Natural killer cell (primary cell): ENCODE results near the gene PRKAA2. TPM values are rescaled to one million over a fixed set of nuclear protein-coding genes. Genes with fewer than 3 reads are reported as not detected.

Experiments used
- ATAC-seq, 3 donors: fragments of 150-1000 bp in 2 of 3; fragments of 200-7000 bp in 1 of 3; cut with Tn5 transposase; 1 replicate in 1 of 3; 2 replicates in 2 of 3; pipeline ENCODE4 v1.10.0; 2021; ENCODE audit warnings: mild to moderate bottlenecking in 2 of 3, moderate library complexity in 2 of 3
- DNase-seq, 2 donors: peaks; one replicate each; pipeline versions ENCODE4 v3.0.0 to v3.0.0-alpha.2; 2013 to 2021; ENCODE audit warnings: mixed read lengths in 1 of 2
- H3K27ac ChIP-seq: one replicate; pipeline ENCODE4 v1.5.1; 2013; ENCODE audit warnings: mild to moderate bottlenecking, low read length
- H3K27me3 ChIP-seq: one replicate; pipeline ENCODE4 v1.6.1; 2013; ENCODE audit warnings: low read length; ENCODE audit not compliant: control insufficient read depth, insufficient read depth
- H3K36me3 ChIP-seq: one replicate; pipeline ENCODE4 v1.6.1; 2013; ENCODE audit warnings: low read length; ENCODE audit not compliant: control insufficient read depth, insufficient read depth
- H3K4me1 ChIP-seq: one replicate; pipeline ENCODE4 v1.6.1; 2013; ENCODE audit warnings: low read length; ENCODE audit not compliant: control insufficient read depth, insufficient read depth
- H3K4me3 ChIP-seq: one replicate; pipeline ENCODE4 v1.5.1; 2013; ENCODE audit warnings: low read length
- H3K9me3 ChIP-seq: one replicate; pipeline ENCODE4 v1.6.1; 2013; ENCODE audit warnings: low read length; ENCODE audit not compliant: control insufficient read depth, insufficient read depth
- H3K27ac Mint-ChIP-seq, 2 donors: one replicate each; pipeline ENCODE4 v1.8.0; 2022; ENCODE audit warnings: mild to moderate bottlenecking in 2 of 2, mixed read lengths in 2 of 2, moderate library complexity in 1 of 2
- H3K27me3 Mint-ChIP-seq, 2 donors: one replicate each; pipeline ENCODE4 v1.8.0; 2022; ENCODE audit warnings: low read depth in 2 of 2, mixed read lengths in 2 of 2
- H3K36me3 Mint-ChIP-seq: one replicate; pipeline ENCODE4 v1.8.0; 2022; ENCODE audit warnings: mixed read lengths
- H3K4me1 Mint-ChIP-seq, 2 donors: one replicate each; pipeline ENCODE4 v1.8.0; 2022; ENCODE audit warnings: mixed read lengths in 2 of 2
- H3K4me3 Mint-ChIP-seq: one replicate; pipeline ENCODE4 v1.8.0; 2022; ENCODE audit warnings: mild to moderate bottlenecking, moderate library complexity, mixed read lengths
- H3K9me3 Mint-ChIP-seq, 2 donors: one replicate each; pipeline ENCODE4 v1.8.0; 2022; ENCODE audit warnings: mixed read lengths in 2 of 2
- WGBS: methylation state at CpG from one replicate; pipeline ENCODE4 v1.1.7; 2013; ENCODE audit warnings: missing lambda C conversion rate; ENCODE audit not compliant: insufficient coverage; 5-methylcytosine and 5-hydroxymethylcytosine counted together
- intact Hi-C: fragments of 100-400 bp; cut with micrococcal nuclease; formaldehyde crosslinking; loops from one replicate; pipeline ENCODE4 v1.14.2; 2022
- total RNA-seq, 4 donors: library from RNA; stranded (reverse); fragments of 120-200 nt in 1 of 4; gene quantifications; one replicate each; pipeline versions ENCODE4 v1.2.3 to v1.2.4, GENCODE V29; 2013 to 2022
- TF ChIP-seq, protein P1 (sequence below): fragments of 200-600 bp; IDR thresholded peaks from one replicate; pipeline ENCODE4 v1.8.0; 2022; ENCODE audit warnings: antibody characterized with exemption

The PRKAA2 gene
- total RNA-seq, 3 donors from 2014 or later (not counting 1 experiment from before 2014, with no cell fraction given) = not detected

DNA sequence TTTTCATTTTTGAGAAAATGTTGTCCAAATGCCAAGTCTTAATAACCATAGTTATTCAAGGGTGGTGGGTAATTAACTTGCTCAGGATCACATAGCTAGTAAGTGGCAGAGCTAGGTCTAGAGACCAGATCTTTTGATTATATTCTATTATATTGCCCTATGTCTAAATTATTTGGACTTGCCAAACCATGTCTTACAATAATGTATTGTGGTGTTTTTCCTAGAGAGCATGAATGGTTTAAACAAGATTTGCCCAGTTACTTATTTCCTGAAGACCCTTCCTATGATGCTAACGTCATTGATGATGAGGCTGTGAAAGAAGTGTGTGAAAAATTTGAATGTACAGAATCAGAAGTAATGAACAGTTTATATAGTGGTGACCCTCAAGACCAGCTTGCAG, 58.6 kb downstream of the PRKAA2 start:
- Mint-ChIP-seq H3K27ac (no peak overlapping the region), H3K36me3 (no peaks in the 10 kb centered on the region), H3K27me3 (peaks cover 0 to 29% of the 10 kb centered on the region in 2 donors), H3K9me3 (peaks cover 0 to 2% of the 10 kb centered on the region in 2 donors), H3K4me1 (no peaks in the 10 kb centered on the region), H3K4me3 (no peak overlapping the region)
- H3K27me3 ChIP-seq = no peaks in the 10 kb centered on the region
- no peaks in the 10 kb centered on the region for H3K9me3 ChIP-seq
- no peaks in the 10 kb centered on the region for H3K4me1 ChIP-seq
- TF ChIP-seq, protein P1, sequence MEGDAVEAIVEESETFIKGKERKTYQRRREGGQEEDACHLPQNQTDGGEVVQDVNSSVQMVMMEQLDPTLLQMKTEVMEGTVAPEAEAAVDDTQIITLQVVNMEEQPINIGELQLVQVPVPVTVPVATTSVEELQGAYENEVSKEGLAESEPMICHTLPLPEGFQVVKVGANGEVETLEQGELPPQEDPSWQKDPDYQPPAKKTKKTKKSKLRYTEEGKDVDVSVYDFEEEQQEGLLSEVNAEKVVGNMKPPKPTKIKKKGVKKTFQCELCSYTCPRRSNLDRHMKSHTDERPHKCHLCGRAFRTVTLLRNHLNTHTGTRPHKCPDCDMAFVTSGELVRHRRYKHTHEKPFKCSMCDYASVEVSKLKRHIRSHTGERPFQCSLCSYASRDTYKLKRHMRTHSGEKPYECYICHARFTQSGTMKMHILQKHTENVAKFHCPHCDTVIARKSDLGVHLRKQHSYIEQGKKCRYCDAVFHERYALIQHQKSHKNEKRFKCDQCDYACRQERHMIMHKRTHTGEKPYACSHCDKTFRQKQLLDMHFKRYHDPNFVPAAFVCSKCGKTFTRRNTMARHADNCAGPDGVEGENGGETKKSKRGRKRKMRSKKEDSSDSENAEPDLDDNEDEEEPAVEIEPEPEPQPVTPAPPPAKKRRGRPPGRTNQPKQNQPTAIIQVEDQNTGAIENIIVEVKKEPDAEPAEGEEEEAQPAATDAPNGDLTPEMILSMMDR = no peak
- no peak for ATAC-seq
- H3K36me3 ChIP-seq = no peaks in the 10 kb centered on the region
- no peak overlapping the region for H3K27ac ChIP-seq
- H3K4me3 ChIP-seq = no peak overlapping the region
- no peak for DNase-seq
- WGBS = 86% methylated on average over 1 of the region's 1 CpG
- intact Hi-C loops = no loop called here

DNA sequence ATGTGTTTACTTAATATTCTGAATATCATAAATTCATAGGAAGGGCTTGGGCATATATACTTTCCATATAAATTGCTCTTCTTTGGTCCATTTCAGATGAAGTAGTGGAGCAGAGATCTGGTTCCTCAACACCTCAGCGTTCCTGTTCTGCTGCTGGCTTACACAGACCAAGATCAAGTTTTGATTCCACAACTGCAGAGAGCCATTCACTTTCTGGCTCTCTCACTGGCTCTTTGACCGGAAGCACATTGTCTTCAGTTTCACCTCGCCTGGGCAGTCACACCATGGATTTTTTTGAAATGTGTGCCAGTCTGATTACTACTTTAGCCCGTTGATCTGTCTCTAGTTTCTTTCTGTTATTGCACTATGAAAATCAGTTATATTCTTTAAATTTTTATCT, 62.3 kb downstream of the PRKAA2 start:
- Histone ChIP-seq H3K36me3 (no peaks in the 10 kb centered on the region), H3K9me3 (no peaks in the 10 kb centered on the region), H3K4me3 (no peak overlapping the region), H3K4me1 (no peaks in the 10 kb centered on the region), H3K27ac (no peak overlapping the region), H3K27me3 (peaks cover 3% of the 10 kb centered on the region)
- Mint-ChIP-seq H3K27ac (no peak overlapping the region), H3K4me3 (no peak overlapping the region), H3K4me1 (no peaks in the 10 kb centered on the region), H3K9me3 (no peaks in the 10 kb centered on the region), H3K27me3 (peaks cover 0 to 33% of the 10 kb centered on the region in 2 donors), H3K36me3 (no peaks in the 10 kb centered on the region)
- DNase-seq = no peak
- no peak for ATAC-seq
- TF ChIP-seq, protein P1 = no peak
- WGBS = 83% methylated on average over 3 of the region's 4 CpGs
- intact Hi-C loops = loop anchor here (5.0 kb wide), 1 partner anchor 1330 kb away; no protein-coding TSS in a partner anchor

GRCh38 chr1:56709269-56709880, 64.3 kb downstream of the PRKAA2 start:
- TF ChIP-seq, protein P1 = peak; percentile 64
- Mint-ChIP-seq H3K36me3 (no peaks in the 10 kb centered on the region), H3K27me3 (peaks cover 3 to 33% of the 10 kb centered on the region in 2 donors), H3K4me3 (no peak overlapping the region), H3K27ac (no peak overlapping the region), H3K9me3 (no peaks in the 10 kb centered on the region), H3K4me1 (no peaks in the 10 kb centered on the region)
- H3K27me3 ChIP-seq = peaks cover 3% of the 10 kb centered on the region
- no peak overlapping the region for H3K4me3 ChIP-seq
- WGBS = 24% methylated on average over 1 of the region's 2 CpGs
- intact Hi-C loops = loop anchor here (5.0 kb wide), 1 partner anchor 1332 kb away; no protein-coding TSS in a partner anchor
- DNase-seq = peak in 1 of 2 donors; percentile 48
- ATAC-seq = peak in 1 of 3 donors; percentile 50
- no peaks in the 10 kb centered on the region for H3K4me1 ChIP-seq
- no peak overlapping the region for H3K27ac ChIP-seq
- H3K9me3 ChIP-seq = no peaks in the 10 kb centered on the region
- no peaks in the 10 kb centered on the region for H3K36me3 ChIP-seq

- no peaks in the 10 kb centered on the region for H3K9me3 ChIP-seq
- H3K4me1 Mint-ChIP-seq = no peaks in the 10 kb centered on the region
- no peak overlapping the region for H3K4me3 ChIP-seq
- no peak overlapping the region for H3K27ac ChIP-seq
- H3K9me3 Mint-ChIP-seq = no peaks in the 10 kb centered on the region
- H3K27ac Mint-ChIP-seq = no peak overlapping the region
- TF ChIP-seq, protein P1 = no peak
- peaks cover 3% of the 10 kb centered on the region for H3K27me3 ChIP-seq
- intact Hi-C loops = loop anchor here (5.0 kb wide), 1 partner anchor 1333 kb away; no protein-coding TSS in a partner anchor
- no peaks in the 10 kb centered on the region for H3K36me3 Mint-ChIP-seq
- peaks cover 3 to 33% of the 10 kb centered on the region in 2 donors for H3K27me3 Mint-ChIP-seq
- H3K4me1 ChIP-seq = no peaks in the 10 kb centered on the region
- ATAC-seq = no peak
- H3K4me3 Mint-ChIP-seq = no peak overlapping the region
- no peaks in the 10 kb centered on the region for H3K36me3 ChIP-seq
- DNase-seq = no peak
- 74% methylated on average over 2 of the region's 2 CpGs for WGBS
These were observed 64.9 kb downstream of the PRKAA2 start for GRCh38 chr1:56709995-56710394.
